Natural killer cell (primary cell): ENCODE results near the gene TBRG4. TPM values are rescaled to one million over a fixed set of nuclear protein-coding genes. Genes with fewer than 3 reads are reported as not detected.

Experiments
- ATAC-seq, 3 donors: fragments of 150-1000 bp in 2 of 3; fragments of 200-7000 bp in 1 of 3; cut with Tn5 transposase; 1 replicate in 1 of 3; 2 replicates in 2 of 3; pipeline ENCODE4 v1.10.0; 2021; ENCODE audit warnings: mild to moderate bottlenecking in 2 of 3, moderate library complexity in 2 of 3
- DNase-seq, 2 donors: peaks; one replicate each; pipeline versions ENCODE4 v3.0.0 to v3.0.0-alpha.2; 2013 to 2021; ENCODE audit warnings: mixed read lengths in 1 of 2
- H3K27ac ChIP-seq: one replicate; pipeline ENCODE4 v1.5.1; 2013; ENCODE audit warnings: mild to moderate bottlenecking, low read length
- H3K27me3 ChIP-seq: one replicate; pipeline ENCODE4 v1.6.1; 2013; ENCODE audit warnings: low read length; ENCODE audit not compliant: control insufficient read depth, insufficient read depth
- H3K36me3 ChIP-seq: one replicate; pipeline ENCODE4 v1.6.1; 2013; ENCODE audit warnings: low read length; ENCODE audit not compliant: control insufficient read depth, insufficient read depth
- H3K4me1 ChIP-seq: one replicate; pipeline ENCODE4 v1.6.1; 2013; ENCODE audit warnings: low read length; ENCODE audit not compliant: control insufficient read depth, insufficient read depth
- H3K4me3 ChIP-seq: one replicate; pipeline ENCODE4 v1.5.1; 2013; ENCODE audit warnings: low read length
- H3K9me3 ChIP-seq: one replicate; pipeline ENCODE4 v1.6.1; 2013; ENCODE audit warnings: low read length; ENCODE audit not compliant: control insufficient read depth, insufficient read depth
- H3K27ac Mint-ChIP-seq, 2 donors: one replicate each; pipeline ENCODE4 v1.8.0; 2022; ENCODE audit warnings: mild to moderate bottlenecking in 2 of 2, mixed read lengths in 2 of 2, moderate library complexity in 1 of 2
- H3K27me3 Mint-ChIP-seq, 2 donors: one replicate each; pipeline ENCODE4 v1.8.0; 2022; ENCODE audit warnings: low read depth in 2 of 2, mixed read lengths in 2 of 2
- H3K36me3 Mint-ChIP-seq: one replicate; pipeline ENCODE4 v1.8.0; 2022; ENCODE audit warnings: mixed read lengths
- H3K4me1 Mint-ChIP-seq, 2 donors: one replicate each; pipeline ENCODE4 v1.8.0; 2022; ENCODE audit warnings: mixed read lengths in 2 of 2
- H3K4me3 Mint-ChIP-seq: one replicate; pipeline ENCODE4 v1.8.0; 2022; ENCODE audit warnings: mild to moderate bottlenecking, moderate library complexity, mixed read lengths
- H3K9me3 Mint-ChIP-seq, 2 donors: one replicate each; pipeline ENCODE4 v1.8.0; 2022; ENCODE audit warnings: mixed read lengths in 2 of 2
- WGBS: methylation state at CpG from one replicate; pipeline ENCODE4 v1.1.7; 2013; ENCODE audit warnings: missing lambda C conversion rate; ENCODE audit not compliant: insufficient coverage; 5-methylcytosine and 5-hydroxymethylcytosine counted together
- intact Hi-C: fragments of 100-400 bp; cut with micrococcal nuclease; formaldehyde crosslinking; loops from one replicate; pipeline ENCODE4 v1.14.2; 2022
- total RNA-seq, 4 donors: library from RNA; stranded (reverse); fragments of 120-200 nt in 1 of 4; gene quantifications; one replicate each; pipeline versions ENCODE4 v1.2.3 to v1.2.4, GENCODE V29; 2013 to 2022
- TF ChIP-seq, protein P1 (sequence below): fragments of 200-600 bp; IDR thresholded peaks from one replicate; pipeline ENCODE4 v1.8.0; 2022; ENCODE audit warnings: antibody characterized with exemption

Gene TBRG4
- total RNA-seq, 3 donors from 2014 or later (not counting 1 experiment from before 2014, with no cell fraction given) = 48.6 to 56.7 (median 55.9) TPM

DNA sequence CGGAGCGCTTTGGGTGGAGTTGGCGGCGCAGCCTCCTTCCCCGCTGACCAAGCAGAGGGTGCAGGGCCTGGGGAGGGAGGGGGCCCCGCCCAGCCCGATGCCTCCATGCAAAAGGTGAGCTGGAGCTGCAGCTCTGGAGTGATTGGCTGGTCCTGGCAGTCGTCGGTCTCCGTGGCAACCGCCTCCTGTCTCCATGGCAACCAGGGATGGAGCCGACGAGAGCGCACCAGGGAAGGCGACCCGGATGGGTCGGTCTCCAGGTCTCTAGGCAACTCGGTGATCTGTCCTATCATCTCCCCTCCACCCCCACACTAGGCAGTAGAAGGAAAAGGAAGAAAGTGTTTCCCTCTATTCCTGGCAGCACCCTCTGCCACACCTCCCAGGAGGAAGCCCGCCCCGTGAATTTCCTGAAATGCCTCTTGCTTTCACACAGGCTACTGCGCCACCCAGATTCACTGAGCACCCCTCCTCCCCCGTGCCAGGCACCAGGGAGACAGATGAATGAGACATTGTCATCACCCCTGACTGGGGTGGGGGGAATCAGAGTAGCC is 22.1 kb downstream of the TBRG4 start:
- peak overlapping the region; percentile 79 for H3K4me3 Mint-ChIP-seq
- Histone ChIP-seq H3K27me3 (peaks cover 5% of the 10 kb centered on the region), H3K9me3 (no peaks in the 10 kb centered on the region), H3K4me3 (peak overlapping the region; percentile 29), H3K4me1 (peaks cover 12% of the 10 kb centered on the region), H3K27ac (no peak overlapping the region), H3K36me3 (no peaks in the 10 kb centered on the region)
- ATAC-seq (peak; percentile 36 to 49 (median 41)), DNase-seq (peak in 1 of 2 donors; percentile 76)
- no peaks in the 10 kb centered on the region for H3K9me3 Mint-ChIP-seq
- intact Hi-C loops = no loop called here
- H3K27ac Mint-ChIP-seq = peak overlapping the region; percentile 31 to 57
- peaks cover 6 to 8% of the 10 kb centered on the region in 2 donors for H3K4me1 Mint-ChIP-seq
- peaks cover 0 to 10% of the 10 kb centered on the region in 2 donors for H3K27me3 Mint-ChIP-seq
- H3K36me3 Mint-ChIP-seq = no peaks in the 10 kb centered on the region
- TF ChIP-seq, protein P1, sequence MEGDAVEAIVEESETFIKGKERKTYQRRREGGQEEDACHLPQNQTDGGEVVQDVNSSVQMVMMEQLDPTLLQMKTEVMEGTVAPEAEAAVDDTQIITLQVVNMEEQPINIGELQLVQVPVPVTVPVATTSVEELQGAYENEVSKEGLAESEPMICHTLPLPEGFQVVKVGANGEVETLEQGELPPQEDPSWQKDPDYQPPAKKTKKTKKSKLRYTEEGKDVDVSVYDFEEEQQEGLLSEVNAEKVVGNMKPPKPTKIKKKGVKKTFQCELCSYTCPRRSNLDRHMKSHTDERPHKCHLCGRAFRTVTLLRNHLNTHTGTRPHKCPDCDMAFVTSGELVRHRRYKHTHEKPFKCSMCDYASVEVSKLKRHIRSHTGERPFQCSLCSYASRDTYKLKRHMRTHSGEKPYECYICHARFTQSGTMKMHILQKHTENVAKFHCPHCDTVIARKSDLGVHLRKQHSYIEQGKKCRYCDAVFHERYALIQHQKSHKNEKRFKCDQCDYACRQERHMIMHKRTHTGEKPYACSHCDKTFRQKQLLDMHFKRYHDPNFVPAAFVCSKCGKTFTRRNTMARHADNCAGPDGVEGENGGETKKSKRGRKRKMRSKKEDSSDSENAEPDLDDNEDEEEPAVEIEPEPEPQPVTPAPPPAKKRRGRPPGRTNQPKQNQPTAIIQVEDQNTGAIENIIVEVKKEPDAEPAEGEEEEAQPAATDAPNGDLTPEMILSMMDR = no peak
- 3% methylated on average over 15 of the region's 22 CpGs for WGBS

DNA sequence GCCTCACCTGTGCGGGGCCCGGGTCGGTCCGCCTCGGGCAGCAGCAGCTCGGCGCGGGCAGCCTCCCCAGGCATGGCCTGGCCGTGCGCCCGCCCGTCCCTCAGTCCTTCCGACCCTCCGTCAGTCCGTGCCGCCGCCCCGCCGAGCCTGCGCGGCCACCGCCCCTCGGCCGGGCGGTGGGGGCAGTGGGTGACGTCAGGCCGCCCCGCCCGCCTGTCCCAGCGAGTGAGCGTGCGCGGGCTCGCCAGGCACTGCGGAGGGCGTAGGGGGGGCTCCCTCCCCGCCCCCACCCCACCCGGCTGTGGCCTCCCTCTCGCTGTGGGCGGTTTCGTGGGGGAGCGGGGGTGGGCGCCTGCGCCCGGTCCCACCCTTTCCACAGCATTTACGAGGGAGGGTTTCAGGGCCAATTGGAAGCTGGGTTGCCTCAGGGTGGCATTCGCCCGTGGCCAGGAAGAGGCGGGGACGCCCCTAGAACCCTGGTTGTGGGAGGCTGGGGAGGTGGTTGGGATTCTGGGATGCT is 22.6 kb downstream of the TBRG4 start, which contains the start of gene NACAD:
Gene NACAD, minus strand, starts transcription at position 149 of the 520 bp plus-strand sequence. Its CDS starts 75 bp downstream, at position 74.
- Histone ChIP-seq H3K36me3 (no peaks in the 10 kb centered on the region), H3K27me3 (peaks cover 5% of the 10 kb centered on the region), H3K27ac (no peak within 1 kb of the TSS), H3K4me1 (peaks cover 12% of the 10 kb centered on the region), H3K4me3 (peak within 1 kb of the TSS; percentile 29), H3K9me3 (no peaks in the 10 kb centered on the region)
- peak within 1 kb of the TSS; percentile 79 for H3K4me3 Mint-ChIP-seq
- H3K27ac Mint-ChIP-seq = peak within 1 kb of the TSS; percentile 31 to 57
- ATAC-seq (peak; percentile 64 to 89 (median 78)), DNase-seq (peak in 1 of 2 donors; percentile 51)
- TF ChIP-seq, protein P1 = no peak
- peaks cover 0 to 10% of the 10 kb centered on the region in 2 donors for H3K27me3 Mint-ChIP-seq
- intact Hi-C loops = no loop called here
- no peaks in the 10 kb centered on the region for H3K9me3 Mint-ChIP-seq
- peaks cover 6 to 8% of the 10 kb centered on the region in 2 donors for H3K4me1 Mint-ChIP-seq
- H3K36me3 Mint-ChIP-seq = no peaks in the 10 kb centered on the region
- 2% methylated on average over 50 of the region's 50 CpGs for WGBS

DNA sequence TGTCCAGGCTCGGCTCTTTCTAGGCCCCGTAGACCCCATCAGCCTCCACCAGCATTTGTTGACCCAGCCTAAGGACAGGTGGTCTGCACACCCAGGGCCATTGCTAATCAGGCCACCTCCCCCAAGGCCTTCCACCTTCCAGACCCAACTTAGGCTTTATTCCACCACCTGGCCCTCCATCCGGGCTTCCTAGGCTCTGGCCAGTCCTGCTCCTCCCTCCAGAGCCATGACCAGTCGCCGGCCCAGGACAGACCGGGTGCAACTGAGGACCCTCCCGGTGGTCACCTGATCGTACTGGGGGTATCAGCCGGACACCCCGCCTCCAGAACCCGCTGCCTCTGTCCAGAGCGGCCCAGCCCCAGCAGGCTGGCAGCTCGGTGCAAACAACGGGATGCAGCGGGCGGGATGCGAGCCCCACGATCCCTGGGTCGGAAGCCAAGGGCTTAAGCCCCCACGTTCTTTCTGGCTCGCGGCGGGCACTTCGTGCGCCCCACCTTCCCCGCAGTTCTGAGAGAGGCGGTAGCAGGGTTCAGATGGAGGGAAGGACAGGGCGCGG is 23.3 kb downstream of the TBRG4 start:
- Histone ChIP-seq H3K36me3 (no peaks in the 10 kb centered on the region), H3K9me3 (no peaks in the 10 kb centered on the region), H3K4me3 (no peak overlapping the region), H3K27ac (no peak overlapping the region), H3K27me3 (peaks cover 5% of the 10 kb centered on the region), H3K4me1 (peaks cover 12% of the 10 kb centered on the region)
- 71% methylated on average over 29 of the region's 29 CpGs for WGBS
- Mint-ChIP-seq H3K27me3 (peaks cover 0 to 10% of the 10 kb centered on the region in 2 donors), H3K9me3 (no peaks in the 10 kb centered on the region), H3K4me1 (peaks cover 6 to 8% of the 10 kb centered on the region in 2 donors), H3K36me3 (no peaks in the 10 kb centered on the region), H3K27ac (no peak overlapping the region), H3K4me3 (peak overlapping the region; percentile 45)
- intact Hi-C loops = no loop called here
- DNase-seq = no peak
- ATAC-seq = no peak
- TF ChIP-seq, protein P1 = no peak
